Ishikawa (cell line): ENCODE measurements around the gene INTS6L.

Experiments used
- CEBPB ChIP-seq: IDR thresholded peaks from 2 replicates; pipeline ENCODE4 v1.6.1; 2012
- EP300 ChIP-seq: IDR thresholded peaks from 2 replicates; pipeline ENCODE4 v1.6.1; 2012; ENCODE audit warnings: borderline replicate concordance
- FOXM1 ChIP-seq: IDR thresholded peaks from 2 replicates; pipeline ENCODE4 v1.6.1; 2012; ENCODE audit warnings: low read depth, borderline replicate concordance
- MAX ChIP-seq: IDR thresholded peaks from 2 replicates; pipeline ENCODE4 v1.6.1; 2012
- RAD21 ChIP-seq: IDR thresholded peaks from 2 replicates; pipeline ENCODE4 v1.6.1; 2012; ENCODE audit warnings: low read depth
- REST ChIP-seq: IDR thresholded peaks from 2 replicates; pipeline ENCODE4 v1.6.1; 2012; ENCODE audit warnings: low read depth, mild to moderate bottlenecking
- TAF1 ChIP-seq: IDR thresholded peaks from 2 replicates; pipeline ENCODE4 v1.6.1; 2012; ENCODE audit warnings: low read depth, mild to moderate bottlenecking
- YY1 ChIP-seq: IDR thresholded peaks from 2 replicates; pipeline ENCODE4 v1.6.1; 2012; ENCODE audit warnings: low read depth
- ZBTB7A ChIP-seq: IDR thresholded peaks from 2 replicates; pipeline ENCODE4 v1.6.1; 2012; ENCODE audit warnings: low read depth

DNA sequence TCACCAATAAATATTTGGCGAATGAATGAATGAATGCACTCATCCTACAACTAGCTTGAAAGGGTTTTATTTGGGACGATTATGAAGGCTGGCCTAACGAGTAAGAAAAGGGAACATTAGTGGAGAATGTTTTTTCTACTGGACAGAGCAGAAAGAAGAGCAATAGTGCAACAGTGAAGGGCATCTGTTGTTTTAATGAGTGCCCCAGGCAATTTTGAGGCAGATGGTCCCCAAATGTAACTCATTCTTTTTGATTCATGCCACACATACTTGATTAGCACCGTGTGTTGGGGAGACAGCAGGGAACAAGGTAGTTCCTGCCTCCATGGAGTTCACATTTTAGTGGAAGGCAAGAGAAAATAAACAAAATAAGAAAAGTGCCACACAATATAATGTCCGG is 22.7 kb upstream of the INTS6L start:
- TF ChIP-seq RAD21, result no peak
- TF ChIP-seq TAF1, result no peak
- TF ChIP-seq REST, result no peak
- no peak for TF ChIP-seq MAX
- no peak for TF ChIP-seq FOXM1
- no peak for TF ChIP-seq YY1
- no peak for TF ChIP-seq CEBPB
- TF ChIP-seq EP300, result no peak
- TF ChIP-seq ZBTB7A, result no peak
